Ovary (tissue), 9 donors: ENCODE measurements around the gene MYH11. TPM values are rescaled to one million over a fixed set of nuclear protein-coding genes. Genes with fewer than 3 reads are reported as not detected.
A peak's percentile ranks its signal among the peaks of the same experiment; 100 is the strongest.

ENCODE experiments used
- DNase-seq, 5 donors: peaks; one replicate each; pipeline ENCODE4 v3.0.0-alpha.2; 2019 to 2020
- H3K27ac ChIP-seq, 2 donors: fragments of 200-600 bp; one replicate each; pipeline versions ENCODE4 v1.5.1 to v1.8.0; 2019 to 2022
- H3K27me3 ChIP-seq: fragments of 200-600 bp; one replicate; pipeline ENCODE4 v1.8.0; 2022
- H3K36me3 ChIP-seq: fragments of 200-600 bp; sonication (generic); one replicate; pipeline ENCODE4 v1.5.1; 2019
- H3K4me1 ChIP-seq: one replicate; pipeline ENCODE4 v1.8.1; 2013; ENCODE audit warnings: mild to moderate bottlenecking, moderate library complexity; ENCODE audit not compliant: insufficient read depth
- H3K4me3 ChIP-seq: fragments of 200-600 bp; sonication (generic); one replicate; pipeline ENCODE4 v1.5.1; 2017
- H3K9me3 ChIP-seq, 2 donors: fragments of 200-600 bp in 1 of 2; sonication (generic) in 1 of 2; one replicate each; pipeline versions ENCODE4 v1.5.1 to v1.8.1; 2013 to 2019; ENCODE audit warnings: mild to moderate bottlenecking in 1 of 2, moderate library complexity in 1 of 2
- CTCF ChIP-seq, 3 donors: fragments of 450-650 bp in 2 of 3; fragments of 200-600 bp in 1 of 3; IDR thresholded peaks; one replicate each; pipeline versions ENCODE4 v1.5.1 to v1.8.0; 2016 to 2022; ENCODE audit warnings: antibody characterized with exemption in 3 of 3, mild to moderate bottlenecking in 1 of 3
- EP300 ChIP-seq: sonication (generic); formaldehyde crosslinking; IDR thresholded peaks from one replicate; pipeline ENCODE4 v1.6.1; 2017; ENCODE audit warnings: antibody characterized with exemption
- POLR2A ChIP-seq: fragments of 450-650 bp; IDR thresholded peaks from one replicate; pipeline ENCODE4 v1.6.1; 2017; ENCODE audit warnings: antibody characterized with exemption, mild to moderate bottlenecking, moderate library complexity
- WGBS, 3 donors: extraction: QIAGEN DNeasy Blood & Tissue Kit in 1 of 3; methylation state at CpG; one replicate each; pipeline versions ENCODE4 v1.1.5 to v1.1.7; 2013 to 2017; 5-methylcytosine and 5-hydroxymethylcytosine counted together
- intact Hi-C, 4 donors: fragments of 100-400 bp; cut with DNase I; formaldehyde crosslinking; loops; one replicate each; pipeline versions ENCODE4 v1.11.0 to v1.15.1; 2022 to 2023
- polyA plus RNA-seq, 2 donors: library from polyadenylated mRNA; stranded (reverse); fragments of 200-250 nt in 1 of 2; fragments of 350-450 nt in 1 of 2; fragmentation: Illumina TruSeq in 1 of 2; extraction: RNeasy Lipid Tissue Mini Kit (QIAGEN cat#74804) in 1 of 2; gene quantifications; one replicate each; pipeline ENCODE4 v1.2.3, GENCODE V29; 2013 to 2014
- total RNA-seq, 7 donors: library from RNA; depleted of rRNA in 2 of 7; stranded (reverse); fragments of >200 nt in 2 of 7; fragmentation: NEBNext Ultra II Directional in 3 of 7; extraction: Animal tissue kit (Norgen Biotek cat#: 25700) in 3 of 7; gene quantifications; one replicate each; pipeline versions ENCODE4 v1.1.0 to v1.2.4, GENCODE V29; 2016 to 2023
- donor health status: DM: no; HTN: no; CAD: no; lungs with moderate emphysema.
- donor health status: DM: no; HTN: no; CAD: no.
- donor health status: Bipolar disorder and iron deficiency.
- donor health status: DM: yes; HTN: yes; CAD: no.
- donor health status: DM: no; HTN: no; CAD: no.
- donor health status: DM: yes; HTN: yes; CAD: no.

The MYH11 gene
- total and polyA plus RNA-seq, 9 donors, result 50.9 to 2,765 (median 263) TPM

GRCh38 chr16:15865742-15866141 lies 8.9 kb upstream of the MYH11 start:
- TF ChIP-seq POLR2A, result no peak
- no peak for TF ChIP-seq EP300
- no peak for TF ChIP-seq CTCF (IDR thresholded peaks at IDR 0.05)
- no peaks in the 10 kb centered on the region for H3K27me3 ChIP-seq
- no peaks in the 10 kb centered on the region for H3K4me1 ChIP-seq
- no peaks in the 10 kb centered on the region for H3K36me3 ChIP-seq
- no peaks in the 10 kb centered on the region for H3K9me3 ChIP-seq
- intact Hi-C loops, result no loop called here
- no peak for DNase-seq
- no peak overlapping the region for H3K27ac ChIP-seq
- H3K4me3 ChIP-seq, result no peak overlapping the region
- WGBS, 3 donors, result 42 to 50% (median 49%) methylated on average over 7 of the region's 7 CpGs

- 80 to 81% (median 81%) methylated on average over 5 of the region's 5 CpGs for WGBS, 3 donors
- H3K27me3 ChIP-seq, result no peaks in the 10 kb centered on the region
- no peaks in the 10 kb centered on the region for H3K9me3 ChIP-seq
- intact Hi-C loops, result no loop called here
- H3K4me3 ChIP-seq, result no peak overlapping the region
- TF ChIP-seq CTCF (IDR thresholded peaks at IDR 0.05) (no peak), EP300 (no peak), POLR2A (no peak)
- H3K4me1 ChIP-seq, result no peaks in the 10 kb centered on the region
- no peaks in the 10 kb centered on the region for H3K36me3 ChIP-seq
- DNase-seq, result no peak
- no peak overlapping the region for H3K27ac ChIP-seq
Observed at GRCh38 chr16:15864939-15865338, 8.1 kb upstream of the MYH11 start.

GRCh38 chr16:15861996-15862395 lies 5.2 kb upstream of the MYH11 start:
- WGBS, 3 donors, result 91 to 97% (median 93%) methylated on average over 3 of the region's 3 CpGs
- no peaks in the 10 kb centered on the region for H3K4me1 ChIP-seq
- H3K27me3 ChIP-seq, result no peaks in the 10 kb centered on the region
- intact Hi-C loops, result no loop called here
- no peak for TF ChIP-seq POLR2A
- no peak for TF ChIP-seq CTCF (IDR thresholded peaks at IDR 0.05)
- TF ChIP-seq EP300, result no peak
- H3K9me3 ChIP-seq, result no peaks in the 10 kb centered on the region
- DNase-seq, result no peak
- no peak overlapping the region for H3K4me3 ChIP-seq
- no peak overlapping the region for H3K27ac ChIP-seq
- no peaks in the 10 kb centered on the region for H3K36me3 ChIP-seq

GRCh38 chr16:15858921-15859668 lies 2.3 kb upstream of the MYH11 start:
- intact Hi-C loops, result no loop called here
- Histone ChIP-seq H3K36me3 (no peaks in the 10 kb centered on the region), H3K27me3 (no peaks in the 10 kb centered on the region), H3K27ac (no peak overlapping the region), H3K4me1 (no peaks in the 10 kb centered on the region), H3K9me3 (no peaks in the 10 kb centered on the region), H3K4me3 (no peak overlapping the region)
- no peak for DNase-seq
- TF ChIP-seq EP300, result no peak
- TF ChIP-seq POLR2A, result no peak
- WGBS, 3 donors, result 88 to 94% (median 93%) methylated on average over 12 of the region's 12 CpGs

GRCh38 chr16:15857724-15858560 lies 1.1 kb upstream of the MYH11 start:
- TF ChIP-seq POLR2A (no peak), CTCF (IDR thresholded peaks at IDR 0.05) (no peak), EP300 (no peak)
- Histone ChIP-seq H3K27ac (peak overlapping the region in 1 of 2 donors; percentile 72), H3K36me3 (no peaks in the 10 kb centered on the region), H3K4me1 (no peaks in the 10 kb centered on the region), H3K27me3 (no peaks in the 10 kb centered on the region), H3K4me3 (peak overlapping the region; percentile 47), H3K9me3 (no peaks in the 10 kb centered on the region)
- WGBS, 3 donors, result 0 to 1% (median 0%) methylated on average over 45 to 55 of the region's 55 CpGs
- intact Hi-C loops, result no loop called here
- DNase-seq, result peak; percentile 37 to 76 (median 67)
